Ascending aorta (tissue), 2 donors: Measurements from ENCODE around the gene TPPP3. TPM values are rescaled to one million over a fixed set of nuclear protein-coding genes. Genes with fewer than 3 reads are reported as not detected.

ENCODE experiments used
- DNase-seq, 2 donors: peaks; one replicate each; pipeline ENCODE4 v3.0.0-alpha.2; 2019; ENCODE audit warnings: low spot score in 2 of 2
- H3K27ac ChIP-seq, 2 donors: fragments of 200-600 bp; sonication (generic); one replicate each; pipeline ENCODE4 v1.5.1; 2016 to 2017; ENCODE audit warnings: mild to moderate bottlenecking in 1 of 2
- H3K27me3 ChIP-seq: fragments of 200-600 bp; sonication (generic); one replicate; pipeline ENCODE4 v1.5.1; 2017
- H3K36me3 ChIP-seq, 2 donors: fragments of 200-600 bp; sonication (generic); one replicate each; pipeline ENCODE4 v1.5.1; 2016
- H3K4me1 ChIP-seq, 2 donors: fragments of 200-600 bp; sonication (generic); one replicate each; pipeline ENCODE4 v1.5.1; 2016 to 2017; ENCODE audit warnings: mild to moderate bottlenecking in 1 of 2
- H3K4me3 ChIP-seq, 2 donors: fragments of 200-600 bp; sonication (generic); one replicate each; pipeline ENCODE4 v1.5.1; 2016 to 2017; ENCODE audit warnings: mild to moderate bottlenecking in 1 of 2
- H3K9me3 ChIP-seq, 2 donors: fragments of 200-600 bp; sonication (generic); one replicate each; pipeline ENCODE4 v1.5.1; 2016
- intact Hi-C: fragments of 100-400 bp; cut with DNase I; formaldehyde crosslinking; loops from one replicate; pipeline ENCODE4 v1.15.1; 2023
- total RNA-seq: library from RNA; depleted of rRNA; stranded (reverse); fragments of >200 nt; gene quantifications from one replicate; pipeline ENCODE4 v1.1.0, GENCODE V29; 2016
- TF ChIP-seq, protein P1 (sequence below), 3 experiments: fragments of 200-600 bp in 2 of 3; fragments of 450-650 bp in 1 of 3; sonication (generic) in 2 of 3; IDR thresholded peaks; one replicate each; pipeline ENCODE4 v1.5.1; 2016 to 2019; ENCODE audit warnings: antibody characterized with exemption in 3 of 3, mild to moderate bottlenecking in 1 of 3, moderate library complexity in 1 of 3

Gene TPPP3
- total RNA-seq, 1 donor from 2014 or later: 2.8 TPM

DNA sequence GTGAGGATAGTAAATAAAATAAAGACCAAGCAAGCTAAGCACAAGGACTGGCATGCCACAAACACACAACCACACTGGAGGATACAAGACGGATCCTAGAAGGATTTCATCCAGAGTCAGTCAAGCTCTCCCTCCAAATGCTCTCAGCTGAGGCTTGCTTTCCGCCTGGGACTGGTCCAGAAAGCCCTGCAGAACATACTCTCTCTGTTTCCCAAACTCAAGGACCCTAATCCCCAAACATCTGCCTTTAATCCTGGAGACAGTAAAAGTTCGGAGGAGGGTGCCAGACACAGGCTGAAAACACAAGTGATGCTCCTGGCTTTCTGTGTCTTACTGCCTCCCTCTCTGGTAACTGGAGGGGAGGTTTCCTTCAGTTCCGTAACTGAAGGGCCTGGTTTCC, 32.3 kb upstream of the TPPP3 start:
- DNase-seq: no peak
- H3K27me3 ChIP-seq: peaks cover 8% of the 10 kb centered on the region
- H3K9me3 ChIP-seq: no peaks in the 10 kb centered on the region
- H3K27ac ChIP-seq: no peak overlapping the region
- intact Hi-C loops: no loop called here
- TF ChIP-seq, protein P1, sequence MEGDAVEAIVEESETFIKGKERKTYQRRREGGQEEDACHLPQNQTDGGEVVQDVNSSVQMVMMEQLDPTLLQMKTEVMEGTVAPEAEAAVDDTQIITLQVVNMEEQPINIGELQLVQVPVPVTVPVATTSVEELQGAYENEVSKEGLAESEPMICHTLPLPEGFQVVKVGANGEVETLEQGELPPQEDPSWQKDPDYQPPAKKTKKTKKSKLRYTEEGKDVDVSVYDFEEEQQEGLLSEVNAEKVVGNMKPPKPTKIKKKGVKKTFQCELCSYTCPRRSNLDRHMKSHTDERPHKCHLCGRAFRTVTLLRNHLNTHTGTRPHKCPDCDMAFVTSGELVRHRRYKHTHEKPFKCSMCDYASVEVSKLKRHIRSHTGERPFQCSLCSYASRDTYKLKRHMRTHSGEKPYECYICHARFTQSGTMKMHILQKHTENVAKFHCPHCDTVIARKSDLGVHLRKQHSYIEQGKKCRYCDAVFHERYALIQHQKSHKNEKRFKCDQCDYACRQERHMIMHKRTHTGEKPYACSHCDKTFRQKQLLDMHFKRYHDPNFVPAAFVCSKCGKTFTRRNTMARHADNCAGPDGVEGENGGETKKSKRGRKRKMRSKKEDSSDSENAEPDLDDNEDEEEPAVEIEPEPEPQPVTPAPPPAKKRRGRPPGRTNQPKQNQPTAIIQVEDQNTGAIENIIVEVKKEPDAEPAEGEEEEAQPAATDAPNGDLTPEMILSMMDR (IDR thresholded peaks at IDR 0.05): no peak
- H3K4me3 ChIP-seq: no peak overlapping the region
- no peaks in the 10 kb centered on the region for H3K36me3 ChIP-seq
- H3K4me1 ChIP-seq: peaks cover 6% of the 10 kb centered on the region in 2 donors

DNA sequence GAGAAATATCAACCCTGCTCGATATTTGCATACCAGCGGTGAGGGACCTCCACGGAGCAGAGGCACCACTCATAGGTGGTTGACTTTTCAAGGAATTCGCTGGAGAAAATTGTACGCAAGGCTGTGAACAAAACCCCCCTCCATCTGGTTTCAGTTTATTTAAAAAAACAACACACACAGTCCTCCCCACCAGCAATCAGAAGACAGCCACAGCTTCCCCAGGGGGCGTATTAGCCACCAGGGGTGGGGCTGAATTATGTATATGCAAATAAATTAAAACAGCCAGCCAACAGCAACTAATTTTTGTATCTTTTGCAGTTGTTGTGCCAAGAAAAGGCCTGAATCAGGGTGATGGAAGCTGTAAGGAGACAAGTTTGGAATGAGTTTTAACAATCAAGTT, 31.8 kb upstream of the TPPP3 start:
- Histone ChIP-seq H3K4me3 (no peak overlapping the region), H3K36me3 (no peaks in the 10 kb centered on the region), H3K27me3 (peaks cover 8% of the 10 kb centered on the region), H3K27ac (no peak overlapping the region), H3K9me3 (no peaks in the 10 kb centered on the region), H3K4me1 (peaks cover under 1% of the 10 kb centered on the region in 2 donors)
- DNase-seq: no peak
- intact Hi-C loops: no loop called here
- TF ChIP-seq, protein P1 (IDR thresholded peaks at IDR 0.05): no peak

- H3K36me3 ChIP-seq: no peaks in the 10 kb centered on the region
- intact Hi-C loops: no loop called here
- no peaks in the 10 kb centered on the region for H3K4me1 ChIP-seq
- H3K9me3 ChIP-seq: no peaks in the 10 kb centered on the region
- H3K27me3 ChIP-seq: peaks cover 8% of the 10 kb centered on the region
- H3K4me3 ChIP-seq: no peak overlapping the region
- no peak overlapping the region for H3K27ac ChIP-seq
- TF ChIP-seq, protein P1 (IDR thresholded peaks at IDR 0.05): no peak
- DNase-seq: no peak
Observed at GRCh38 chr16:67424261-67424615, 30.9 kb upstream of the TPPP3 start.

DNA sequence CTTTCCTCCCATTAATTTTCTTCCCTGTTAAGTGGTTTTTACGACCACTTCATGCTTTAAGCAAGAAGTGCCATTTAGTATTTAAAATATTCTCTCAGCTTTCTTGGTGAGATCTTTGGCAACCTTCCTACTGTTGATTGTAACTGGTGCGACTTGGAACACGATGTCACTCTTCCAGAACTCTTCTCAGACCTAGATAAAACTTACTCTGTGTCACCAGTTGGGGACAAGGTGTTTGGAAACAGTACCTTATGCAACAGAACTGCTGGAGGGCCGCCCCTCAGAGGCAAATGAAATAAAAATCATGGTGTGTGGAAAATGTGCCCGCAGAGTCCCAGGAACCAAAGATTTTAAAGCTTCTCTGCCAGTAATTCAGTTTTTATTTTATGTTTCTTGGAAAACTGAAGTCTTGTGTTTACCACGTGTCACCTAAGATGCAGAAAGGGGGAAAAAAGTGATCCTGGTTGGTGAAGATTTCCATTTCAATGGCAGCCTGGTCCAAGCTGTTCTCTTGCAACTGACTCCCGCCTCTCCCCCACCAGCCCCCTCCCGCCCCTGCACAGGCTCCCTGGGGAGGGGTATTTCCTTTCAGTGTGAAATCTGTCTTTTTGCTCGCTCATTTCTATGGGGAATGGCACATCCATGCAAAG, 30.4 kb upstream of the TPPP3 start:
- Histone ChIP-seq H3K9me3 (no peaks in the 10 kb centered on the region), H3K27ac (no peak overlapping the region), H3K36me3 (no peaks in the 10 kb centered on the region), H3K4me3 (no peak overlapping the region), H3K4me1 (no peaks in the 10 kb centered on the region), H3K27me3 (peaks cover 5% of the 10 kb centered on the region)
- intact Hi-C loops: no loop called here
- TF ChIP-seq, protein P1 (IDR thresholded peaks at IDR 0.05): no peak
- no peak for DNase-seq

DNA sequence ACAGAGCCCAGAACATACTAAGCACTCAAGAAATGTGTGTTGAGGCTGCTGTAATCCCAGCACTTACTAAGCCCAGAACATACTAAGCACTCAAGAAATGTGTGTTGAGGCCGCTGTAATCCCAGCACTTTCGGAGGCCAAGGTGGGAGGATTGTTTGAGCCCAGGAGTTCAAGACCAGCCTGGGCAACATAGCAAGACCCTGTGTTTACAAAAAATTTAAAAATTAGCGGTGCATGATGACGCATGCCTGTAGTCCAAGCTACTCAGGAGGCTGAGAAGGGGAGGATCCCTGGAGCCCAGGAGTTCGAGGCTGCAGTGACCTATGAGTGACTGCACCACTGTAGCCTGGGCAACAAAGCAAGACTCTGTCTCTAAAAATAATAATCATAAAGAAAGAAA, 29.7 kb upstream of the TPPP3 start:
- no peak overlapping the region for H3K27ac ChIP-seq
- TF ChIP-seq, protein P1 (IDR thresholded peaks at IDR 0.05): no peak
- H3K4me1 ChIP-seq: no peaks in the 10 kb centered on the region
- no peak for DNase-seq
- H3K27me3 ChIP-seq: peaks cover 5% of the 10 kb centered on the region
- H3K36me3 ChIP-seq: no peaks in the 10 kb centered on the region
- intact Hi-C loops: no loop called here
- H3K4me3 ChIP-seq: no peak overlapping the region
- no peaks in the 10 kb centered on the region for H3K9me3 ChIP-seq

GRCh38 chr16:67421030-67421429, 27.7 kb upstream of the TPPP3 start:
- H3K4me1 ChIP-seq: peaks cover 0 to 2% of the 10 kb centered on the region in 2 donors
- TF ChIP-seq, protein P1 (IDR thresholded peaks at IDR 0.05): no peak
- H3K4me3 ChIP-seq: no peak overlapping the region
- no peak overlapping the region for H3K27ac ChIP-seq
- H3K27me3 ChIP-seq: peaks cover 5% of the 10 kb centered on the region
- intact Hi-C loops: no loop called here
- no peaks in the 10 kb centered on the region for H3K9me3 ChIP-seq
- no peak for DNase-seq
- no peaks in the 10 kb centered on the region for H3K36me3 ChIP-seq
